GM21529 (cell line): ENCODE measurements around the gene MTX1.

Experiments
- ATAC-seq: cut with Tn5 transposase; IDR thresholded peaks from one replicate; pipeline ENCODE4 v1.9.1; 2021; ENCODE audit not compliant: unreplicated experiment

MTX1 gene

DNA sequence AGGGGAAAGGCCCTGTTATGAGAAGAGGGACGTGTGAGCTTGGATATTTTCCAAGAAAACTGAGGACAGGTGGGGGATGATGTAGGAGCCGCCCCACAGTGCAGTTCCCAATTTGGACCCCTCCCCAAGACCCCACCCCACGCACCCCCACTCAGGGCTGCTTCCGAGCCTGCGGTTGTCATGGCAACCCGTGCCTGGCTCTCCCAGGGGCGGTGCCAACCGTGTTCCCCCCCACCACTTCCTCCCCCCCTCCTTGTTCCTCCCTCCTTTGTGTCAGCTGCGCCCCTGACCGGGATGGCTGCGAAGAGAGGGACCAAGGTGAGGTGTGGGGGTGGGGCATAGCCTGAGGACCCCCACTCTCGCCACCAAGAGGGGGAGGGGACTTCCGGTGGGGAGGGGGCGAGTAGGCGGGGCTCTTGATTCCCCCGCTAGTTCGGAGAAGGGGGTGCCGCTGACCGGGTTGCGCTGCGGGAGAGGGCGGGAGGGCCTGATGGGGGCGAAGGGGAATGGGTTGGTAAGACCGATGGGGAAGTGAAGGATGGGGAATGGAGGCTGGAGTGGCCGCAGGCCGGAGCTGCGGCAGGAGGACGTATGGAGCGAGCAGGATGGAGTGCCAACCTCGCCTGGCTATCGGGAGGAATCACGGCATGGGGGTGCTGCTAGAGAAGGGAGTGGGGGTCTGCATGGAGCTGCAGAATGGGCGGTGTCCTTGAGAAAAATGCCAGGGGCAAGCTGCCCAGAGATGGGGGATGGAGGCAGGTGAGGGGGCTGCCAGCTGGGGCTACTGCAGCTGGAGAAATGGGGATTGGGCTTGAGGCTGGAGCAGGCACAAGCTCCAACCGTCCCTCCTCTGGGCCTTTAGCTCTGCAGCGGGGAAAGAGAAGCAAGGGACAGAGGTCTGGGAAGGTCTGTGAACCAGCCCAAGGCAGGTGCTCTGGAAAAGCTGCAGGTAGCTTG is 33.9 kb upstream of the MTX1 start:
- no peak for ATAC-seq

DNA sequence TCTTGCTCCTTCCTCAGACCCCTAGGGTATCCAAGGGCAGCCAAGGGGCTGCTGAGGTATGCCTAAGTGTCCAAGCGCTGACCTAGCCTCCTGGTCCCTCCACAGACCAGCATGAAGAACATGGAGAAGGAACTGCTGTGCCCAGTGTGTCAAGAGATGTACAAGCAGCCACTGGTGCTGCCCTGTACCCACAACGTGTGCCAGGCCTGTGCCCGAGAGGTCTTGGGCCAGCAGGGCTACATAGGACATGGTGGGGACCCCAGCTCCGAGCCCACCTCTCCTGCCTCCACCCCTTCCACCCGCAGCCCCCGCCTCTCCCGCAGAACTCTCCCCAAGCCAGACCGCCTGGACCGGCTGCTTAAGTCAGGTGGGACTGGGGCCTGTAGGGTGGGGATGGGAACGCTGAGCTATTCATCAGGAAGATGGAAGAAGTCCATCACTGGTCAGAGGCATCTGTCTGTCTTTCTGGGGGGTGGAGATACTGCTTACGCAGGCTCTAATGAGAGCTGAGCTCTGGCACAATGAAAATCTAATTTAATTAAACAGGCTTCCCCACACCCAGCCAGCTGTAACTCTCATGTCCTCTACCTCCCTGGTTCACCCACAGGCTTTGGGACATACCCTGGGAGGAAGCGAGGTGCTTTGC is 33.1 kb upstream of the MTX1 start:
- ATAC-seq = no peak

DNA sequence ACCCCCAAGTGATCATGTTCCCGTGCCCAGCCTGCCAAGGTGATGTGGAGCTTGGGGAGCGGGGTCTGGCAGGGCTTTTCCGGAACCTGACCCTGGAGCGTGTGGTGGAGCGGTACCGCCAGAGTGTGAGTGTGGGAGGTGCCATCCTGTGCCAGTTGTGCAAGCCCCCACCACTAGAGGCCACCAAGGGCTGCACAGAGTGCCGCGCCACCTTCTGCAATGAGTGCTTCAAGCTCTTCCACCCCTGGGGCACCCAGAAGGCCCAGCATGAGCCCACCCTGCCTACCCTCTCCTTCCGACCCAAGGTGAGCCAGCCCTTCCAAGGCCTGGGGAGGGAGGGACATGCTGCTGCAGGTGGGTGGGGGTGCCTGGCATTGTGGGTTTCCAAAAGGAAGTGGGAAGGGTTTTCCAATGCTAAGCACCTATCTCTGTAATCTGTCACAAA is 32.5 kb upstream of the MTX1 start:
- ATAC-seq = no peak

DNA sequence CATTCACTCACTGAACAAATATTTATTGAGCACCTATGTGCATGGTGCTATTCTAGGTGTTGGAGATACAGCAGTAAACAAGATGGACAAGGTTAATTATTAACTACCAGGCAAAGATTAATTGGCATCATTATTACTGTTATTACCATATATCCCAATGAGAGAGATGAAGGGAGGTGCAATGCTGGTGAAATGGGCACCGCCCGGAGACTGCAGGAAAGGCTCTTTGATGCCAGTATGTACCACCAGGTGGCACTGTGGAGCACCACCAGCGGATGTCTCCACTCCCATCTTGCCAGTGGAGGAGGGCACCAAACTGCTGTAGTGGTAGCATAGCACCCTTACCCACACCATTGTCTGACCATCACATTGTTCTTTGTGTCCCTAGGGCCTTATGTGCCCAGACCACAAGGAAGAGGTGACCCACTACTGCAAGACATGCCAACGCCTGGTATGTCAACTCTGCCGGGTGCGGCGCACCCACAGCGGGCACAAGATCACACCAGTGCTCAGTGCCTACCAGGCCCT is 31.9 kb upstream of the MTX1 start:
- no peak for ATAC-seq

DNA sequence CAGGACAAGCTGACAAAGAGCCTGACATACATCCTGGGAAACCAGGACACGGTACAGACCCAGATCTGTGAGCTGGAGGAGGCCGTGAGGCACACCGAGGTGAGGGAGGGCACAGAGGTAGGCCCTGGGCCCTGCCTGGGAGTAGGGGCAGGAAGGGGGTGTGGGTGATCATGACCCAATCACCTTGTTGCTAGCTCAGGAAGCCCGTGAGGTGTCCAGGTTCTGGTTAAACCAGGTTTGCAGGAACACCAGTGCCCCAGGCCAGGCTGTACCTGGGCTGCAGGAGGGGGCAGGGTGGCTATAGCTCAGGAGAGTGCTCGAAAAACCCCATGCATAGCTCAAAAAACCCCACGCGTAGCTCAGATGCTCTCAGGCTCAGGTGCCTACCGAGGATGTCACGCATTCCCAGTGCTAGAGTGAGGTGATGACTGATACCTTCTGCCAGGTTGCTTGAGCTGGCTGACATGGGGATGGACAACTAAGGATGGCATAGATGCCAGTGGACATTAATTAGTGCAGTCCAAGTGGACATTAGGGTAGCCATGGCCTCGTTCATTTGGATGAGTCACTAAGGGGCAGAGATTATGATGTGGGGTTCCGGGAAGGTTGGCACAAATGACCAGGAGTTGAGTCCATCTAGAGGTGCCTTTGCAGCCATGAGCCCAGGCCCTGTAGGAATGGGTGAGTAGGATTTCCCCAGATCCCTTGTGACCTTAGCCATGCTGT is 31.1 kb upstream of the MTX1 start:
- ATAC-seq = no peak

DNA sequence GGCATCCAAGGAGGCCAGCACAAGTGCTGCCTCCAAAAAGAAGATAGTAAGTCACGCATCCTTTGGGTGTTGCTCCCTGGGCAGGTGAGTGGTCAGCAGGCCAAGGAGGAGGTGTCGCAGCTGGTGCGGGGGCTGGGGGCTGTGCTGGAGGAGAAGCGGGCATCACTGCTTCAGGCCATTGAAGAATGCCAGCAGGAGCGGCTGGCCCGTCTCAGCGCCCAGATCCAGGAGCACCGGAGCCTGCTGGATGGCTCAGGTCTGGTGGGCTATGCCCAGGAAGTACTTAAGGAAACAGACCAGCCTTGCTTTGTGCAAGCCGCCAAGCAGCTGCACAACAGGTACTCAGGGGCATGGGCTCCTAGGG is 30.6 kb upstream of the MTX1 start:
- no peak for ATAC-seq

DNA sequence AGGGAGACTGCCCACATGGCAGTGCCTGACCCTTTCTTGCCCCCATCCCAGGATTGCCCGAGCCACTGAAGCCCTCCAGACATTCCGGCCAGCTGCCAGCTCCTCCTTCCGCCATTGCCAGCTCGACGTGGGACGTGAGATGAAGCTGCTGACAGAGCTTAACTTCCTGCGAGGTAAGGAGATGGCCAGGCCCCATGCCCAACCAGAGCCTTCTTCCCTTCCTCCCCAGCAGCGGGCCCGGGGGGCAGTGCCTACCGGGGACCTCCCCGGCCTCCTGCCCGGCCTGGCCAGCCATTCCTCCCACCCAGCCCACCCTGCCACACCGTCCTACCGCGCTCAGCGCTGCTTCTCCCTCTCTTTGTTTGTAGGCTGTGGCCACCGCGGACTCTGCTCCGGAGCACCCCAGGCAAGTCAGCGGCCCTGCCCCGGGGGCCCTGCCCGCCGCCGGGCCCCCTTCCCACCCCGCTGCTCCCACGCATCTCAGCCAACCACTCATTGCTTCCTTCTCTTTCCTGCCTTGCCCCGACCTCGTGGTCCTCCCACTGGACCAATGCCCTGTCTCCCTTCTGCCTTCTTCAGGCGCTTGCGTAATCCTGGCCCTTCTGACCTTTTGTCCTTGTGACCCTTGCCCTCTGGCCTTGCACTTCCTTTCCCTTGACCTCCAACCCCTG is 29.9 kb upstream of the MTX1 start:
- ATAC-seq = no peak

DNA sequence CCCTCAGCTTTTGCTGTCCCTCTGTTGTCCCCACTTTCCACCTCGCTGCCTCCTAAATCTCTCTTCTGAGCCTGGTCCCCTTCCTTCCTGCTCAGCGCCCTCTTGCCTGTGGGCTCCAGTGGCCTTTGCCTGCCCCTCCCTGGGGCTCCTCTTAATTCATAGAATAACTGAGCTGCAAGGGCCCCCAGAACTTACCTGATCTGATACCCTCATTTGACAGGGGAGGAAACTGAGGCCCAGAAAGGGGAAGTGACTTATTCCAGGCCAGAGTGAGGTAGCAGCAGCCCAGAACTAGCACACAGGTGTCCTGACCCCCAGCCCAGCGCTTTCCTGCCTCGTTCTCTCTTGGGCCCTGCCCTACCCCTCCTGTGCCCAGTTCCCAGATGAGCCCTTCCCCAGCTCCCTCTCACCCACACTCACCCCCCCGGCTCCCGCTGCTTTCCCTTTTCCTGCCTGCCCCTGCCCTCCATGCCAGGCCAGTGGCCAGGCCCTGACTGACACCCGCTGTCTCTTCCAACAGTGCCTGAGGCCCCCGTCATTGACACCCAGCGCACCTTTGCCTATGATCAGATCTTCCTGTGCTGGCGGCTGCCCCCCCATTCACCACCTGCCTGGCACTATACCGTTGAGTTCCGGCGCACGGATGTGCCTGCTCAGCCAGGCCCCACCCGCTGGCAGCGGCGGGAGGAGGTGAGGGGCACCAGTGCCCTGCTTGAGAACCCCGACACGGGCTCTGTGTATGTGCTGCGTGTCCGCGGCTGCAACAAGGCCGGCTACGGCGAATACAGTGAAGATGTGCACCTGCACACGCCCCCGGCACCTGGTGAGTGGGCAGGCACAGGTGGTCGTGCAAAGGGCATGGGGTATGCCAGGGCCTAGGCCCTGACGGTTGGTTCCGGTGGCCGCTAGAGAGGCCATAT is 29.1 kb upstream of the MTX1 start:
- ATAC-seq = no peak

DNA sequence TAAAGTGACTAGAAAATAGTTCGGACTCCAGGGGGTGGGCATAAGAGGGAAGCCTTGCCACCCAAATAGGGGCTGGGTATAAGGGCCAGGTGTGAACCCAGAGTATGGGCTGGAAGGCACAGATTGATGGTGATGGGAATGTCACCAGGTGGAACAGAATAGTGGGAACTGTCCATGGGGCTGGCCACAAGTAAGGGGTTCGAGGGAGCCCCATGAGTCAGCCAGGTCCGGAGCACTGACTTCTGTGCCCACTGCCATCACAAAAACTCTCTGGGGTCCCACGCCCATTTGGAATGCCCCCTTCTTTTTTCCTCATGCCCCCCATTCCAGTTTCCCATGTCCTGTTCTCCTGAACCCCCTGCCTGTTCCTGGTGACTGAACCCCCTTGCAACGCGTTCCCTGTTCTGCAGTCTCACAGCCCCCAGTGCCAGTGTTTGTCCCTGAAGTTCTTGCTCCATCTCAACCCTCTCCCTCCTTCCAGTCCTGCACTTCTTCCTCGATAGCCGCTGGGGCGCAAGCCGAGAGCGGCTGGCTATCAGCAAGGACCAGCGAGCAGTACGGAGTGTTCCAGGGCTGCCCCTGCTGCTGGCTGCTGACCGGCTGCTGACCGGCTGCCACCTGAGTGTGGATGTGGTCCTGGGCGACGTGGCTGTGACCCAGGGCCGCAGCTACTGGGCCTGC is 27.0 kb upstream of the MTX1 start:
- no peak for ATAC-seq

DNA sequence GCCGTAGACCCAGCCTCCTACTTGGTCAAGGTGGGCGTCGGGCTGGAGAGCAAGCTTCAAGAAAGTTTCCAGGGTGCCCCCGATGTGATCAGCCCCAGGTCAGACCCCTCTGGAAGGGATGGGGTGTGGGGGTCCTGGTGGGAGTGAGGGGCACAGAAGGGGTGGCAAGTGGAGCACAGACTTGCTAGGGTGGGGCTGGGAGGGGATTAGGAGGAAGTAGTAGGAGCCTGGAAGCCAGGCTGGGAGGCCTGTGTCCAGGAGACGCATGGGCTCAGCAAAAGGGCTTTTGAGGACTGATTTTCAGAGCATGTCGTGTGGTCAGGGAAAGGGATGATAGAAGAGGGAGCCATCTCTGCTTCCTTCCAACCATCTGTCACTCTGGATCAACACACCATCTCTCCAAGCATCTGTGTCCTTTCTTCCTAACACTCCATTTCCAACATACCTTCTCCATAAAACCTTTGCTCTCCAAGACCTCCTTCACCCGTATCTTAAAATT is 26.4 kb upstream of the MTX1 start:
- no peak for ATAC-seq

DNA sequence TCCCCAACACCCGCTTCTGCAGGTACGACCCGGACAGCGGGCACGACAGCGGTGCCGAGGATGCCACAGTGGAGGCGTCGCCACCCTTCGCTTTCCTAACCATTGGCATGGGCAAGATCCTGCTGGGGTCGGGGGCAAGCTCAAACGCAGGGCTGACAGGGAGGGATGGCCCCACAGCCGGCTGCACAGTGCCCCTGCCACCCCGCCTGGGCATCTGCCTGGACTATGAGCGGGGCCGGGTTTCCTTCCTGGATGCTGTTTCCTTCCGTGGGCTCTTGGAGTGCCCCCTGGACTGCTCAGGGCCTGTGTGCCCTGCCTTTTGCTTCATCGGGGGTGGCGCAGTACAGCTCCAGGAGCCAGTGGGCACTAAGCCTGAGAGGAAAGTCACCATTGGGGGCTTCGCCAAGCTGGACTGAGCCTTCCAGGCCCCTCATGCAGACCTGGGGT is 24.7 kb upstream of the MTX1 start:
- no peak for ATAC-seq

DNA sequence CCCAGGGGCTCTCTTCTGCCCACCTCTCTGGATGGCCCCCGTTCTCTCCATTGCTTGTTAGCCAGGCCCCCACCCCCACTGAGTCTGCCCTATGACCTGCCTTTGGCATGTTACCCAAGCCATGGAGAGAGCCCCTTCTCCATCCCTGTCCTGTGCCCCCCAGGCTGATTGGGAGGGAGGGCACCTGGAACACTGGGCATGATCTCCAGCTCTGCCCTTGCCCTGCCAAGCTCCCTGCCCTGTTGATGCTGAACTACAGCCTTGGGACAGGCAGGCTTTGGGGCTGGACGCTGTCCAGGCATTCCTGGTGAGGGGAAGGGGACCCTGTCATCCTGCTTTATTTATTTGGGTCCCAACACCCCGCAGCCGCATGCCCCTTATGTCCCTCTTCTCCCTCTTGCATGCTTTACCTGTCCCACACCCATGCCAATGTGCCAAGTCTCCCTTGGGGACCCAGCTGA is 24.1 kb upstream of the MTX1 start:
- no peak for ATAC-seq

DNA sequence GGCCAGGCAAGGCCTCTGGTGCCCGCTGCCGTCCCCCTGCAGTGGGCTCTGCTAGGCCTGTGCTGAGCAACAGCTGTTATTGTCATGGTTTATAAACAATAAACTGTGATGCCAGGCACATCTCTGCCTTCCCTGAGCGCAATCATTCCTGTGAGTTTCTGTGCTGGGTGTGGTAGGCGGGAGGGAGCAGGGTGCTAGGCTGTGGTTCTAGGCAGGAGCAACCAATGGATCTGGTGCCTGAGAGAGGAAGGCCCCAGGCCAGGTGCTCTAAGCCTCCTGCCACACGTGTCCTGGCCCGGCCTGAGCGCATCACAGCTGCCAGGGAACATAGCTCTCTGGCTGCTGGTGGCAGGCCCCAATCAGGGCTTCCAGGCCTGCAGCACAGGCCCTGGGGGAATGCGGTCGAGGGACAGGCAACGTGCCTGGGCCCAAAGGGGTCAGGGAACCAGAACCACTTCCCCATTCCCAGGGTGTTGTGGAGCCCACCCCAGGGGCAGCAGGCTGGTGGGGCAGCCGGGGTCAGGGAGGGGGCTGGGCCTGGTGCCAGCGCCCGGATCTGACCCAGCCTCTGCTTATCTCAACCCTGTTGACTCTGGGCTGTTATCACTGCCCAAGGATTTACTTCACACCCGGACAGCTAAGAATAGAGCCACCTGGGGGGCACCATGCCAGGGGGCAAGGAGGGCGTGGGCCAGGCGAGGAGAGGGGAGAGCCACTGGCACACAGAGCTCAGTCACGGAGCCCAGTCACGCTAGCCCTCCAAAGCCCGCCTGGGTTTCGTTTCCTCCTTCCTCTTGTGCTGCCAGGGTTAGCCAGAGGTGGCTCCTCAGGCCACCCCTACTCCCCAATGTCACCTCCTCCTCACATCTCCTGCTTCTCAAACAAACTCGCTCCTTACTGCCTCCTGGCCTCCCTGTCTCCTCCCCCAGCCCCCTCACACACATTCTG is 23.4 kb upstream of the MTX1 start:
- peak; percentile 87 for ATAC-seq

DNA sequence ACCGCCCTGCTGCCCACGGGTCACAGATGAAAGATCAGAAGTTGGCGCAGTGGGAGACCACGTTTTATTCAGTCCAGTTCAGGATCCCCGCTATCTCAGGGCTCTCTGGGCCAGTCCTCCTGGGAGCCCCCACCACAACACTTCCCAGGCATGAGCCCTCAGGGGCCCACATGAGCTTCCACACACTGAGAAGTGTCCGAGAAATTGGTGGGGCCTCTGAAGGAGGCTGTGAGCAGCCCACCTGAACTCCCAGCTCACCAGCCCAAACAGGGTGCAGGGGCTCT is 22.8 kb upstream of the MTX1 start:
- ATAC-seq = no peak

DNA sequence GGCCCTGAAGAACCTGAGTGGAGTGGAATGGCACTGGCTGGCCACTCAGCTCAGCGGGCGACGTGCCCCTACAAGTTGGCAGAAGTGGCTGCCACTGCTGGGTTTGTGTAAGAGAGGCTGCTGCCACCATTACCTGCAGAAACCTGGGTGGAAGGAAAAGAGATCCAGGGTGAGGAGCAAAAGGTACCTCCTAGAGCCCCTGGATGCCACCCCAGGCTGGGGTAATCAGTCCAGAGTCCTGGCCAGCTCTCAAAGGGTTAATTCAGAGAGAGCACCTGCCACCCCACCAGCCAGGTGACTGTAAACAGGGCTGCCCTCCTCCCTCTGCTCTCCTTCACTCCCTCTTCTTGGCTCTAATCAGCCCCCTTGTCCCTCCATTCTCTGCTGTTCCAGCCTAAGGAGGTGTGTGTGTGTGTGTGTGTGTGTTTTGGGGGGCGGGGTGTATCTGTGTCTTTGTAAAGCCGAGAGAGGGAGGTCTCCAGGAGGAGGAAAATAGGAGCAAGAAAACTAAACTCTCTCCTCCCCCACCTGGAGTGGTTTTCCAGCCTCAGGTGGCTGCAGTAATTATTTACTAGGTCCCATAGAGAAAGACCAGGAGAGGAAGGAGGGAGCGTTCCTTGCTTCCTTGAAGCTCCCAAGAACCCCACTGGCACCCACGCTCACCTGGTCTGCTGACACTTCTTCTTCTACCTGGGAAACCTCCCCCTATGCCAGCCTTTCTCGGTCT is 22.3 kb upstream of the MTX1 start:
- ATAC-seq = no peak

DNA sequence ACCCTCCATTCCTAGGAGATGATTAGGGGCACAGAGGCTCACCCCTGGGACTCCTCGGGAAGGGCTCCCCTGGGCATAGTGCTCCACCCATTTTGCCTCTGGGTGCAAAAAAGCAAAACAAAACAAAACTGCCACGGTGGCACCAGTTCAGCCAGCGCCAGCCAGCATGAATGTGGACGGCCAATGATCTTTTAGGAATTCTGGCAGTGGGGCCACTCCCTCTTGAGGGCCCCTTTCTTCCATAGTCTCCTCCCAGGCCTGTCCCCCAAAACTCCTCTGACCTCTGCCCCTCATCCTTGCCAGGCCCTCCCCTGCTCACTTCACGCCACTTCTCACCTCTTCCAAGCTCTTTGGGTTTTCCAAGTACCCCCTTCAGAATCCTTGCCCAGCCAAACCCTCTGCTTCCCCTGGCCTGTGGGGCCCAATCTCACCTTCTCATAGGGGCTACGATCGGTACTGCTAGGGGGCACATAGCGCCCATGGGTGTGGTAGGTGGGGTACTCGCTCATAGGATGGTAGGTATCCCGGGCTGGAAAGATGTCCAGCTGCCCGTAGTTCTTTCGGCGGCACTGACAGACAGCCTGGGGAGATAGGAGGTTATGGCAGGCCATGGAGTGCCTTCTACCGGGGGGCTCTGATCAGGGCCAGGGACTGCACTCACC is 21.6 kb upstream of the MTX1 start:
- ATAC-seq = no peak

DNA sequence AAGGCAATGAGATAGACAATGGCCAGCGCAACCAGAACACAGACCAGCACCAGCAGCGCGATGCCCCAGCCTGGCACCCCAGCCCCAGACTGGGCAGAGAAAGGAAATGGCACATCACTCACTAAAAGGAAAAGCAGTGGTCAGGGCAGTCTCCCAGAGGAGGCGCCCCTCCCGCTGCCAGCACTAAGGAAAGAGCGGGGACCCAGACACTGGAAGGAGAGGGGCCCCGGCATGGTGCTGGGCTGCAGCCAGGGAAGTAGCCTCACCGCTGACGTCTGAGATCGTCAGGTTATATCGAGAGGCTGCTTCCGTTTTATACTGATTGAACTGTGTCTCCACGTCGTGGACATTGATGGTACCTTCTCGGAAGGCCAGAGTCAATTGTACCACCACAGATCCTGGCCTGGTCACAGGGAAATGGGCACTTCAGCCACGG is 21.0 kb upstream of the MTX1 start:
- no peak for ATAC-seq
